HTR-8/SVneo (cell line): ENCODE data around the gene L1TD1.
"Not testable (repeated sequence)": the region's sequence is repeated elsewhere in the genome, so short reads cannot be mapped to it uniquely, and the experiment has no call there.

Source experiments
- DNase-seq: peaks from one replicate; pipeline ENCODE4 v3.0.0; 2011; ENCODE audit warnings: low spot score, mixed read lengths; ENCODE audit not compliant: insufficient read length
- FAIRE-seq: peaks from 2 replicates; lab custom pipeline; 2011; peaks lifted over from hg19 to GRCh38; lab: Jason Lieb, UNC

The L1TD1 gene

GRCh38 chr1:62233926-62234450 lies 39.3 kb downstream of the L1TD1 start:
- no peak for FAIRE-seq
- DNase-seq, result no peak

- DNase-seq (no peak), FAIRE-seq (no peak)
Observed at GRCh38 chr1:62234688-62235087, 40.0 kb downstream of the L1TD1 start.

GRCh38 chr1:62235576-62235975 lies 40.9 kb downstream of the L1TD1 start:
- no peak for FAIRE-seq

GRCh38 chr1:62237361-62237760 lies 42.7 kb downstream of the L1TD1 start:
- FAIRE-seq (no peak), DNase-seq (no peak)

More at GRCh38 chr1:62235576-62235975, 40.9 kb downstream of the L1TD1 start:
- no peak for DNase-seq

- DNase-seq (no peak), FAIRE-seq (no peak)
Observed at GRCh38 chr1:62237950-62238374, 43.3 kb downstream of the L1TD1 start.

GRCh38 chr1:62238507-62238906 lies 43.9 kb downstream of the L1TD1 start:
- DNase-seq, result no peak
- FAIRE-seq, result no peak

GRCh38 chr1:62239652-62240403 lies 45.2 kb downstream of the L1TD1 start:
- not testable (repeated sequence) for DNase-seq, FAIRE-seq

- no peak for DNase-seq
- no peak for FAIRE-seq
Observed at GRCh38 chr1:62240651-62241370, 46.2 kb downstream of the L1TD1 start.

- FAIRE-seq (no peak), DNase-seq (no peak)
Observed at GRCh38 chr1:62241371-62242131, 46.9 kb downstream of the L1TD1 start.

GRCh38 chr1:62244380-62244779 lies 49.7 kb downstream of the L1TD1 start:
- not testable (repeated sequence) for FAIRE-seq, DNase-seq

GRCh38 chr1:62245201-62245600 lies 50.6 kb downstream of the L1TD1 start:
- DNase-seq, result no peak
- no peak for FAIRE-seq

GRCh38 chr1:62247391-62248168 lies 52.9 kb downstream of the L1TD1 start:
- FAIRE-seq, result no peak
- no peak for DNase-seq

- no peak for FAIRE-seq
Observed at GRCh38 chr1:62250126-62250726, 55.6 kb downstream of the L1TD1 start.

GRCh38 chr1:62259551-62259950 lies 64.9 kb downstream of the L1TD1 start:
- DNase-seq (no peak), FAIRE-seq (no peak)

More at GRCh38 chr1:62250126-62250726, 55.6 kb downstream of the L1TD1 start:
- no peak for DNase-seq

GRCh38 chr1:62260688-62261087 lies 66.0 kb downstream of the L1TD1 start:
- no peak for DNase-seq
- no peak for FAIRE-seq
